ENCODE data around the gene GUCA1C. TPM values are rescaled to one million over a fixed set of nuclear protein-coding genes. Genes with fewer than 3 reads are reported as not detected.

Gene GUCA1C
- 0.23 and 0.58 TPM in 2 replicates for total RNA-seq

GRCh38 chr3:108953700-108954099 is at the start of gene GUCA1C:
TSS of gene GUCA1C (minus strand) at chr3:108953879. CDS start at chr3:108953762, 117 bp downstream.
- DNase-seq (ENCODE audit: low read depth), result no peak
- no peak for TF ChIP-seq CTCF (conservative IDR thresholded peaks at IDR 0.05; ENCODE audit: low read depth, low read length)
- H3K4me3 ChIP-seq (ENCODE audit: low read depth, low read length), result no peak within 1 kb of the TSS

- TF ChIP-seq CTCF (conservative IDR thresholded peaks at IDR 0.05; ENCODE audit: low read depth, low read length), result no peak
- no peak overlapping the region for H3K4me3 ChIP-seq (ENCODE audit: low read depth, low read length)
- no peak for DNase-seq (ENCODE audit: low read depth)
These were observed 44.8 kb upstream of the GUCA1C start for GRCh38 chr3:108998436-108998835.

GRCh38 chr3:108985844-108986243 is 32.2 kb upstream of the GUCA1C start:
- DNase-seq (ENCODE audit: low read depth), result no peak
- no peak overlapping the region for H3K4me3 ChIP-seq (ENCODE audit: low read depth, low read length)
- TF ChIP-seq CTCF (conservative IDR thresholded peaks at IDR 0.05; ENCODE audit: low read depth, low read length), result no peak

GRCh38 chr3:108983051-108983450 is 29.4 kb upstream of the GUCA1C start:
- DNase-seq (ENCODE audit: low read depth), result no peak
- H3K4me3 ChIP-seq (ENCODE audit: low read depth, low read length), result no peak overlapping the region
- no peak for TF ChIP-seq CTCF (conservative IDR thresholded peaks at IDR 0.05; ENCODE audit: low read depth, low read length)

GRCh38 chr3:108976058-108976457 is 22.4 kb upstream of the GUCA1C start:
- no peak overlapping the region for H3K4me3 ChIP-seq (ENCODE audit: low read depth, low read length)
- no peak for TF ChIP-seq CTCF (conservative IDR thresholded peaks at IDR 0.05; ENCODE audit: low read depth, low read length)
- DNase-seq (ENCODE audit: low read depth), result no peak

- H3K4me3 ChIP-seq (ENCODE audit: low read depth, low read length), result no peak overlapping the region
- no peak for TF ChIP-seq CTCF (conservative IDR thresholded peaks at IDR 0.05; ENCODE audit: low read depth, low read length)
- no peak for DNase-seq (ENCODE audit: low read depth)
These were observed 19.3 kb upstream of the GUCA1C start for GRCh38 chr3:108973019-108973418.

GRCh38 chr3:108972482-108972881 is 18.8 kb upstream of the GUCA1C start:
- DNase-seq (ENCODE audit: low read depth), result no peak
- no peak for TF ChIP-seq CTCF (conservative IDR thresholded peaks at IDR 0.05; ENCODE audit: low read depth, low read length)
- H3K4me3 ChIP-seq (ENCODE audit: low read depth, low read length), result no peak overlapping the region
